KMS-11 (cell line): ENCODE results near the gene PYGM.

Source experiments
- H2AFZ ChIP-seq: fragments of 200-600 bp; sonication (generic); 2 replicates; pipeline ENCODE4 v1.6.1; 2016; ENCODE audit warnings: antibody characterized with exemption, mixed run types, low read depth
- H3K27ac ChIP-seq: fragments of 200-600 bp; sonication (generic); 2 replicates; pipeline ENCODE4 v1.6.1; 2016; ENCODE audit warnings: mild to moderate bottlenecking, mixed run types
- H3K27me3 ChIP-seq: fragments of 200-600 bp; sonication (generic); 2 replicates; pipeline ENCODE4 v1.6.1; 2017; ENCODE audit warnings: mild to moderate bottlenecking, low read depth, mixed run types, moderate library complexity; ENCODE audit not compliant: insufficient read depth
- H3K36me3 ChIP-seq: fragments of 200-600 bp; sonication (generic); 2 replicates; pipeline ENCODE4 v1.6.1; 2017; ENCODE audit warnings: mild to moderate bottlenecking, mixed run types; ENCODE audit not compliant: insufficient read depth
- H3K4me1 ChIP-seq: fragments of 200-600 bp; sonication (generic); 2 replicates; pipeline ENCODE4 v1.6.1; 2016; ENCODE audit warnings: mild to moderate bottlenecking, low read depth, mixed run types; ENCODE audit not compliant: poor library complexity, severe bottlenecking
- H3K4me2 ChIP-seq: fragments of 200-600 bp; sonication (generic); 2 replicates; pipeline ENCODE4 v1.7.0; 2016; ENCODE audit warnings: mild to moderate bottlenecking, mixed run types
- H3K4me3 ChIP-seq: fragments of 200-600 bp; sonication (generic); IDR thresholded peaks from 2 replicates; pipeline ENCODE4 v1.6.1; 2017; ENCODE audit warnings: low read depth, low read length, mixed read lengths; ENCODE audit not compliant: insufficient read depth
- H3K79me2 ChIP-seq: fragments of 200-600 bp; sonication (generic); 2 replicates; pipeline ENCODE4 v1.6.1; 2016; ENCODE audit warnings: low read depth, mixed run types; ENCODE audit not compliant: insufficient read depth
- H3K9ac ChIP-seq: fragments of 200-600 bp; sonication (generic); 2 replicates; pipeline ENCODE4 v1.6.1; 2016; ENCODE audit warnings: mild to moderate bottlenecking, mixed run types
- H4K20me1 ChIP-seq: fragments of 200-600 bp; sonication (generic); 2 replicates; pipeline ENCODE4 v1.6.1; 2016; ENCODE audit warnings: mild to moderate bottlenecking, mixed run types; ENCODE audit not compliant: insufficient read depth
- CTCF ChIP-seq: fragments of 200-600 bp; sonication (generic); conservative IDR thresholded peaks from 2 replicates; pipeline ENCODE4 v1.6.1; 2017; ENCODE audit warnings: low read depth, mild to moderate bottlenecking, antibody characterized with exemption, low read length, moderate library complexity, mixed read lengths

PYGM gene

GRCh38 chr11:64734811-64735724 lies 24.7 kb downstream of the PYGM start:
- H3K4me3 ChIP-seq = no peak overlapping the region
- H2AFZ ChIP-seq = no peak overlapping the region
- H3K4me2 ChIP-seq = no peak overlapping the region
- H3K9ac ChIP-seq = no peak overlapping the region
- no peak for TF ChIP-seq CTCF
- H3K79me2 ChIP-seq = no peaks in the 10 kb centered on the region
- no peaks in the 10 kb centered on the region for H4K20me1 ChIP-seq
- H3K27me3 ChIP-seq = peaks cover 86% of the 10 kb centered on the region
- H3K27ac ChIP-seq = no peak overlapping the region
- H3K4me1 ChIP-seq = no peaks in the 10 kb centered on the region
- no peaks in the 10 kb centered on the region for H3K36me3 ChIP-seq

GRCh38 chr11:64731601-64732000 lies 28.2 kb downstream of the PYGM start:
- no peak overlapping the region for H3K27ac ChIP-seq
- no peaks in the 10 kb centered on the region for H3K36me3 ChIP-seq

GRCh38 chr11:64729851-64730382 lies 29.9 kb downstream of the PYGM start:
- no peaks in the 10 kb centered on the region for H3K4me1 ChIP-seq
- H2AFZ ChIP-seq = no peak overlapping the region
- H3K79me2 ChIP-seq = no peaks in the 10 kb centered on the region
- H3K9ac ChIP-seq = no peak overlapping the region
- TF ChIP-seq CTCF = no peak
- H3K36me3 ChIP-seq = no peaks in the 10 kb centered on the region
- H3K27me3 ChIP-seq = peaks cover 79% of the 10 kb centered on the region
- H3K4me2 ChIP-seq = no peak overlapping the region
- no peak overlapping the region for H3K27ac ChIP-seq
- no peak overlapping the region for H3K4me3 ChIP-seq
- H4K20me1 ChIP-seq = no peaks in the 10 kb centered on the region

More at GRCh38 chr11:64731601-64732000, 28.2 kb downstream of the PYGM start:
- H3K4me2 ChIP-seq = no peak overlapping the region
- H3K4me1 ChIP-seq = no peaks in the 10 kb centered on the region
- peaks cover 83% of the 10 kb centered on the region for H3K27me3 ChIP-seq
- H3K79me2 ChIP-seq = no peaks in the 10 kb centered on the region
- H3K9ac ChIP-seq = no peak overlapping the region
- no peak overlapping the region for H2AFZ ChIP-seq
- no peaks in the 10 kb centered on the region for H4K20me1 ChIP-seq
- no peak for TF ChIP-seq CTCF
- no peak overlapping the region for H3K4me3 ChIP-seq

GRCh38 chr11:64728757-64729365 lies 30.9 kb downstream of the PYGM start:
- Histone ChIP-seq H3K4me3 (no peak overlapping the region), H4K20me1 (no peaks in the 10 kb centered on the region), H3K79me2 (no peaks in the 10 kb centered on the region), H2AFZ (no peak overlapping the region), H3K36me3 (no peaks in the 10 kb centered on the region), H3K4me2 (no peak overlapping the region), H3K9ac (no peak overlapping the region), H3K27me3 (peaks cover 76% of the 10 kb centered on the region), H3K27ac (no peak overlapping the region), H3K4me1 (peaks cover 4% of the 10 kb centered on the region)
- no peak for TF ChIP-seq CTCF
